CD4-positive, alpha-beta T cell treated with Interferon gamma for 1 hour (primary cell): ENCODE data around the gene TMEM236.
"Not testable (repeated sequence)": the region's sequence is repeated elsewhere in the genome, so short reads cannot be mapped to it uniquely, and the experiment has no call there.

ENCODE experiments used
- DNase-seq: peaks from one replicate; pipeline ENCODE4 v3.0.0-alpha.2; 2020

Gene TMEM236, protein sequence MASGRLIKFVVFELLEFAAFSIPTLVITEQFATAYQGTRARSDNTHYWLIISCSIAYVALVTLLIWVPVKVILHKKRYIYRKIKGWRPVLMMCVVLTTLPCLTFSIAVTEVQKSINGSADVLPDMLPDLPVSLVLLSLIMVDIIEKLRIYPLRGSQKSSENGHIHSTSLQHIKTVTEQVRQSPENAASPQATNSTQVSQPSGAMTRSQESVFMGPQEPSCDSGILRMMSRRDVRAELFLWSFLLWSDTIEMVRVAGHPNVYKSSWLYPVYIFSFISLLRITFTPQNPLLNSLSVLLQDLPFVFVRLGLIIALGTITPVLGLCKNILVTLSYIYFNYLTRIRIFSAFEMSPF

DNA sequence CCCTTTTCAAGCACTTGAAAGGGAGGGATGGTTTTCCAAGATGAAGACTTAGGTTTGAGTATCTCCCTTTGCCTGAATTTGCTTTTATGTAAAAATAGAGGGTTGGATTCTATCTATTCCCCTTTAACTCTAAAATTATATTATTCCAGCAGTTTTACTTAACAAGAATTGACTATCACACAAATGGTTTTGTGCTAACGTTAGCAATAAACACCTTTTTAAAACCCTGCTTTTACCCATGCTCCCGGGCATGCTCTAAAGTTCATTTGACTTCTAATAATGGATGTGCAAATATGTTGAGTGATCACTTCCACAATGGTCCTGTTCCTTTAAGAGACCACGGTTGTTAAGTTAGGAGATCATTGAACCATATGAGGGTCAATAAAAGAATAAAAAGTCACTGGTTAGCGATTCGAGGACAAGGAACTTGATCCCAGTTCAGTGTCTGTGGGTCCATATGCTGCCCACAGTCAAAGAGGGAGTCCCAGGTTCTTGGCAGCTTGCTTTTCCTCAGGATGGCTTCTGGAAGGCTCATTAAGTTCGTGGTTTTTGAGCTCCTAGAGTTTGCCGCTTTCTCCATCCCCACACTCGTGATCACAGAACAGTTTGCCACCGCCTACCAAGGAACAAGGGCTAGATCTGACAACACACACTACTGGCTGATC is at the start of gene TMEM236:
TSS of gene TMEM236 (plus strand) at position 421 of the 665 bp plus-strand sequence. CDS start at position 516, 95 bp downstream.
- DNase-seq = no peak

DNA sequence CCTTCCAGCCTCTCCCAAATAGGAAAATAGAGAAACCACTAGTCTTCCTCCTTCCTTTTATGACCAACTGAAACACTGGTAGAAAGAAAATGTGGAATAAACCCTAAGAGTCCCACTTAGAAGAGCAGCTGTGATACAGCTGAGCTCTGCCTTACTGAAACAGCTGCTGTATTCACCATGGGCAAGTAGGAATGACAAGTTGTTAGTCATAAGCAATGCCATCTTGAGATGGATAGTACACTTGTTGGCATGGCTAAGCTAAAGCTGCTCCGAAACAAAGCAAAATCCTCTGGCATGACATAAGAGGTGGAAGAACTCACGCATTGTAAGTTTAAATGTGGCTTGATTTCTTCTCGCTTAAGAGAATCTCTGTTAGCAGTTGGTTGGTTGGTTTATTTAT is 48.3 kb upstream of the TMEM236 start:
- no peak for DNase-seq

DNA sequence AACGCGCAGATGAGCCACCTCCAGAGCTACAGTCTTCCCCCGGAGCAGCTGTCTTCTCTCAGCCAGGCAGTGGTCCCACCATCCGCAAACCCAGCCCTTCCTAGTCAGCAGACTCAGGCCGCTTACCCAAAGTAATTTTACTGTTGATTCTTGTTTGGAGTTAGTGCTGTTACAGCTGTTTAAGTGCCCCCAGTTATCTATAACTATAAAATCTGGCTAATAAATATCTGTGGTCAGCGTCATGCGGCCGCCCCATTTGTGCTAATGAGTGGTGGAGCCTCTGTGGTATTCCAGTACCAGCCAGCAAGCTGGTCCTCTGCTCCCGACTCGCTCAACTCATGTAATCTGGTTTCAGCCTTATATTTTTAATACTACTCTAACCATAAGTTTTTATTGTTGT is 43.2 kb upstream of the TMEM236 start:
- DNase-seq = no peak

DNA sequence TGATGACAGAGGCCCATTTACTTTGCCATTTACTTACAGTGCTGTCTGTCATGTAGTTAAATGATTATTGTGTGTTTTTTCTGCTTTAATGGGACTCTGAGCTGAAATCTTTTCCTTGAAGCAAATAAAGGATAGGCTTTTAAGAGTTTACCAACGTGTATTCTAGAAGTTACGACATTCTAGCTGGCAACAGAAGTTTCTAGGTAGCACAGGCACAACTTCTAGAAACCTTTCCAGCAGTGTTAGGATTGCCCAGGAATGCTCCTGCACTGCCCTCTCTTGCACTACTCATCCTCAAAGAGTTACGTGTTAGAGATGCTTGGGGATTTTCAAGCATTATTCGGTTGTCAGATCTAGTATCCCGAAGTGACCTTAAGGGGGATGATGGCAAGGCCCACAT is 42.5 kb upstream of the TMEM236 start:
- no peak for DNase-seq

DNA sequence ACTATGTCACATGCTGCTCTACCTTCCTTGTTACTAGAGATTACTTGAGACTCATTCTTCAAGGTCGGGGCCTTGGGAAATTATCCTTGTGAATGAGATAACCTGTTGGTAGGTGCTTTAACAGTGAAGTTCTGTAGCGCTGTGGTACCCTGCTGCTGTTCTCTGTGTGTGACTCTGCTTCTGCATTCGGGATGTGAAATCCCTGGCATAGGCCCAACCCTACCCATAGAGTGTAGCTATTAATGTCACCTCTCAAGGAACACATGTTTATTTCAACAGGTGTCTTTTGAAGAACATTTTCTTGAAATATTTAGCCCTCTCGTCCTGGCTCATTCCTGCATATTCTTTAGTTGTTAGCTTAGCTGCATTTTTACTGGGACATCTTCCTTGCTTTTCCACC is 41.8 kb upstream of the TMEM236 start:
- DNase-seq = no peak

DNA sequence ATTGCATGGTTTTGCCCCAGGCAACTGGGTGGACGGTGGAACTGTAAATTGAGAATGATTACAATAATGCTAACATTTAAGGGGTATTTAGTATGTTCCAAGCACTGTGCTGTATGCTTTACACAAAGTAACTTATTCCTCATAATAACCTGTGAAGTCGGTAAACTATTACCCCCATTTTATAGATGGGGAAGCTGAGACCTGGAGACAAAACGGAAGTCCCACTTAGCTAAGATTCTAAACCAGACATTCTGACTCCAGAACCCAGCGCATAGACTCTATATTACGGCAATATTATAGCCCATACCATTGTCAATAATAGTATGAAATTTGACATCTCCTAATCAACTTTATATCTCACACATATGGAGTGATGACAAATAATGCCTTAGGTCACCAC is 39.9 kb upstream of the TMEM236 start:
- DNase-seq = no peak

DNA sequence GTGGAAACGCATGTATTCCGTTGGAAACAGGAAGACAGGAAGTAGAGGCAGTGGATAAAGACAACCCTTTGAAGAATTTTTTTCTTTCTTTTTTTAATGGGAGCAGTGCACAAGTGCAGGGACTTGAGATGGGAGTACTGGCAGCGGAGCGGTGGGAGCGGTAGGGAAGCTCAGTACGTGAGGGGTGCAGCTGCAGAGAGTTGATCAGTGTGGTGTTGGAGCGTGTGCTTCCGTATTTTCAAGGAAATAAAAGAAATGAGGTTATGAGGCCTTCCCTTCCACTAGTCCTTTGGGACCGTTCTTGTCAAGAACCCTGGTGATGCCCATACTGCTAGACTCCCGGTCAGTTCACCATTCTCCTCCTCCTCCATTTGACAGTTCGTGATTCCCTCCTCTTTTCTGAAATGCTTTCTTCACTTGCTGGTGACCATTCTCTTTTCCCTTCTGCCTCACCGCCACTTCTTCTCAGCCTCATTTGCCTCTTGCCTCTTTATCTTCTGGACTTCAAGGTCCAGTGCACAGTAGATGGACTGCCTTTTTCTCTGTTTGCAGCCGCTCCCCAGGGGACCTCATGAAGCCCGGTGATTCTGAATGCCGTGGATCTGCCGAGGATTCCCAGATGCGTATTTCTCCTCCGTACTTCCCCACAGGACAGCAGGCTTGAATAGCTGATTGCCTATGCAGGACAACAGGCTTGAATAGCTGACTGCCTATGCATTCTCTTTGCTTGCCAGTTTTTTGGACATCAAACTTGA is 39.1 kb upstream of the TMEM236 start:
- no peak for DNase-seq

DNA sequence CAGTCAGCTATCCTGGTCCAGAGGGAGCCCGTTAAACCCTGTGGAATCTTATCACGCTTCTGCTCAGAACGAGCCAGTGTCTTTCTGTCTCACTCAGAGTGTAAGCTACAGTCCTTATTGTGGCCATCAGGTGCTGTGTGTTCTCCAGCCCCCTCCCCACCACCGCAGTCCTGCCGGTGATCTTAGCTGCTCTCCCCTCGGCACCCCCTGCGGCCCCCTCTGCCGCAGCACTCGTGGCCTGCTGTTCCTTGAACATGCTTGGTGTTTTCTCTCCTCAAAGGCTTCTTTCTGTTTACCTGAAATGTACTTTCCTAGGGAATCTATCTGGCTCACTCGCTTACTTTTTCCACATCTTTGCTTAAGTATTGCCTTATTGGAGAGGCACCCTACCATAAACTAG is 38.2 kb upstream of the TMEM236 start:
- DNase-seq = no peak

DNA sequence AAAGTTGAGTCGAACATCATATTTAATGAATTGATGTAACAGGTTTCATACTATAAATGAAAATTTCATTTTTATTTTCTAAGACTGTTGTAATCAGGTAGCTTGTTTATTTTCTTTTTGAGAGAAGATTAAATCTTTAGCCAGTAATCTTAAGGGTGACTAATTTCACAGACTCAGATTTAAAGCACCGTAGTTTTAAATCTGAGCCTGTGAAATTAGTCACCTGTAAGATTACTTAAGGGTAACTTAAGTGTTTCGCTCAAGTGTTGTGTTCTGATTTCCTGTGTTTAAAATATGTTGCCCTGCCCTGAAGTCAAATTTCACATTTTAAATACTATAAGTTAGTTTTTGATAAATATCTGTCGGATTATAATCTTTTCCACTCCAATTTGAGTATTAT is 35.8 kb upstream of the TMEM236 start:
- no peak for DNase-seq

DNA sequence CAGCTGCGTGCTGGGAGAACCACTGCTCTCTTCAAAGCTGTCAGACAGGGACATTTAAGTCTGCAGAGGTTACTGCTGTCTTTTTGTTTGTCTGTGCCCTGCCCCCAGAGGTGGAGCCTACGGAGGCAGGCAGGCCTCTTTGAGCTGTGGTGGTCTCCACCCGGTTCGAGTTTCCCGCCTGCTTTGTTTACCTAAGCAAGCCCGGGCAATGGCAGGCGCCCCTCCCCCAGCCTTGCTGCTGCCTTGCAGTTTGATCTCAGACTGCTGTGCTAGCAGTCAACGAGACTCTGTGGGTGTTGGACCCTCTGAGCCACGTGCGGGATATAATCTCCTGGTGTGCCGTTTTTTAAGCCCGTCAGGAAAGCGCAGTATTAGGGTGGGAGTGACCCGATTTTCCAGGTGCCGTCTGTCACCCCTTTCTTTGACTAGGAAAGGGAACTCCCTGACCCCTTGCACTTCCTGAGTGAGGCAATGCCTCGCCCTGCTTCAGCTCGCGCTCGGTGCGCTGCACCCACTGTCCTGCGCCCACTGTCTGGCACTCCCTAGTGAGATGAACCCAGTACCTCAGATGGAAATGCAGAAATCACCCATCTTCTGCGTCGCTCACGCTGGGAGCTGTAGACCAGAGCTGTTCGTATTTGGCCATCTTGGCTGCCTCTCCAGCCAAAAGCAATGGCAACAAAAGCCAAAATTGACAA is 29.5 kb upstream of the TMEM236 start:
- not testable (repeated sequence) for DNase-seq

DNA sequence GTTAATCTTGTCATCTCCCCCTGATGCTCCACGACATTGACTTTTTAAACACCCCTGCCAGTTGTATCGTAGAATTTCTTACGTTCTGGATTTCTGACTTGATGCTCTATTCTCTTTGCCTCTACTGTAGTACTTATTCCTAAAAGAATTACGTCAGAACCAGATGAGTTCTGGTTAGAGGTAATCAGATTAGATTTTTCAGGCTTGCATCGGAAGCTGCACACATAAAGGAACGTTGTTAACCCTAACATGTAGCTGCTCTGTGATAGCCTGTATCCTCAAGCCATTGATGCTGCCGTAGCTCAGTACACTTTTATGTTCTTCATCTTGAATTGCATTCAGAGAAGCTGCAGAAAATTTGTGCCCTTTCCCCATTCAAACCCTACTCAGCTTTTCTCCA is 26.3 kb upstream of the TMEM236 start:
- no peak for DNase-seq

DNA sequence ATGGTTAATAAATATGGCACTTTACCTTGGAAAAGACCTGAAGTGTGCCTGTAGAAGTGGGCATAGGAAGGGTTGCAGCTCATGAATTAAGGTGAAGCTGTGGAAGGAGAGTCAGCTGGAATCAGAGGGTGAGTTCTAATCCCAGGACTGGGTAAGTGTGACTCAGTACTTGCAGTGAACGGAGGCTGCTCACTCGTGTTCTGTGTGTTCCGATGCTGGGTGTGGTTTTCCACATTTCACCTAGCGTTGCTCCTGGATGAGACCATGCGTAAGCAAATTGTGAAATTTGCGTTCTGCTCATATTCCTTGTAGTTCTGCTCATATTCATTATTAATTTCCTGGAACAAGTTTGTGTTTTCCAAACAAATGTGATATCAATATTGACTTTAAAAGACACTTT is 22.4 kb upstream of the TMEM236 start:
- DNase-seq = no peak

DNA sequence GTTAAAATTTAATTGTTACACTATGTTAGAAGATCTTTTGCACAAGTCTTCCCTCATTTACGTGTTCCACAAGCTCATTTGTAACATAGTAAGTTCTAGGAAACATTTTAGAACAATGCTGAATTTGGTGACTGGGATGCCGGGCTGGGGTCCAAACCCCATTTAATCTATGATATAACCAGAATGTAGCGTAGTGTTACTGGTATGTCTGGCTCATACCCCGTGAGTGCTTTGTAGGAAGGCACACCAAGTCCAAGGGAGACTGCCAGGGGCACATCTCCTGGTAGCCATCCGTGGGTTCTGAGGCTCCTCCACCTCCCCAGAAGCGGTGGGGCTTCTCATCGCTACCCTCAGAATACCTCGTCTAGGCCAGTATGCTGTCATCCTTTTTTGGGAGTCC is 21.3 kb upstream of the TMEM236 start:
- no peak for DNase-seq

DNA sequence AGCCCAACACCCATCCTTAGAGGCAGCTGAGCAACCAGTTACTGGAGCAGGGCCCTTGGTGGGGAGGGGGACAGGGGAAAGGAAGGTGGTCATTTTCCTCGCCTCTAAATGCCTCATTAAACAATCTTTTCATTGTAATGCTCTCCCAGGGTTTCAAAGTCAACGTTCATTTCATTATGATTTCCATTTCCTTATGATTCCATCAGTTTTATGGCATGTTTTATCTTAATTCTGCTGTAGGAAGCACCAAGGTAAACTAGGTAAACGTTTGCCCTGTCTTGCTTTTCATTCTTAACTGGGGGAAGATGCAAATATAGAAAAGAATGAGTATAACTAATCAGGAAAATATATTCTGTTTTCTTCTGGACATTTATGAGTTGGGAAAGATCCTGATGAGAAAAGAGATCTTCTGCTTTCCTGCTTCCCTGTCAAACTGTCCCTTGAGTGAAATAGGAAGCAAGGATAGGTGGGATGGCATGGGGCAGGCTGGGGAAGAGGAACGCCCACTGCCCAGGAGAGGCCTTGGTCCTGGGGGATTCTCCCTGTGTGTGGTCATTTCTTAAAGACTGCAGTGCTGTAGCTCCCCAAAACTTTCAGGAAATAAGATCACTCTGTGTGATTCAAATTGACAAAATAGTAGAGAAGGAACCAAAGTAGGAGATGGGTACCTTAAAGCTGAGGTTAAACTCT is 20.5 kb upstream of the TMEM236 start:
- no peak for DNase-seq

DNA sequence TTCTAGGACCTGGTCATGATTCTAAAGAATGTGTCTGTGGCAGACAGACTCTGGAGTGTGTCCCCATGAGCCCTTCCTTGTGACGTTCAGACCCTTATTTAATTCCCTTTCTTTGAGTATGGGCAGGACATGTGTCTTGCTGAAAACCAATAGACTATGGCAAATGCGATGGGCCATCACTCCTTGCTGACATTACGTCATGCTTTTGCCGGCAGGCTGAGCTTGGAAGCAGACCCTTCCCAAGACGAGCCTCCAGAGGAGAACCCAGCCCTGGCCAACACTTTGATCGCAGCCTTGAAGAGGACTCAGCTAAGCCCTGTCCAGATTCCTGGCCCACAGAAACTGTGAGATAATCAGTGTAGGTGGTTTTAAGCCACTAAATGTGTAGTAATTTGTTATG is 18.4 kb upstream of the TMEM236 start:
- DNase-seq = no peak

DNA sequence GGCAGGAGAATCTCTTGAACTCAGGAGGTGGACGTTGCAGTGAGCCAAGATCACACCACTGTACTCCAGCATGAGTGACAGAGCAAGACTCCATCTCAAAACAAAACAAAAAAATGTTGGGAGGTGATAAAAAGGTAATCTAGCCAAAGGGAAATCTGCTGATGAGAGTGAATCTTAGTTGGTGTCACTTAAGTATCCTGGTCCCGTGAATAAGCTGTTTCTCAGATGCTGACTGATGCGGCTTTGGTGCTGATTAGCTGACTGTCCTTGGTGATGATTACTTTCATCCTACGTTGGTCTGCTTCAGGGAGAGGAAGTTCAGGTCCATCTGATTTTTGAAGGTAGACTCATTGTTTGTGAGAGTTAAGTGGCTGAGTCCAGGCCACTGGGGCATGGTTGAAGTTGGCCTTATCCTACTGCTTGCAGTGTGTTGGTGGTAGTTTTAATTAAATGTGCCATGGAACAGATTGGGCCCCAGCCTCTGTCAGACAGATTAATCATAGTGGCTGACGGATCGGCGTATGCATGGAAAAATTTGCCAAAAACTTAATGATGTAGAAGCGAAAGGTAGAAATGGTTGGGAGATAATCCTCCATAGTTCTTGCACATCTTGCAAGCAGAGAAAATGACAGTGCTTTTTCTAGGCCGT is 17.4 kb upstream of the TMEM236 start:
- no peak for DNase-seq

DNA sequence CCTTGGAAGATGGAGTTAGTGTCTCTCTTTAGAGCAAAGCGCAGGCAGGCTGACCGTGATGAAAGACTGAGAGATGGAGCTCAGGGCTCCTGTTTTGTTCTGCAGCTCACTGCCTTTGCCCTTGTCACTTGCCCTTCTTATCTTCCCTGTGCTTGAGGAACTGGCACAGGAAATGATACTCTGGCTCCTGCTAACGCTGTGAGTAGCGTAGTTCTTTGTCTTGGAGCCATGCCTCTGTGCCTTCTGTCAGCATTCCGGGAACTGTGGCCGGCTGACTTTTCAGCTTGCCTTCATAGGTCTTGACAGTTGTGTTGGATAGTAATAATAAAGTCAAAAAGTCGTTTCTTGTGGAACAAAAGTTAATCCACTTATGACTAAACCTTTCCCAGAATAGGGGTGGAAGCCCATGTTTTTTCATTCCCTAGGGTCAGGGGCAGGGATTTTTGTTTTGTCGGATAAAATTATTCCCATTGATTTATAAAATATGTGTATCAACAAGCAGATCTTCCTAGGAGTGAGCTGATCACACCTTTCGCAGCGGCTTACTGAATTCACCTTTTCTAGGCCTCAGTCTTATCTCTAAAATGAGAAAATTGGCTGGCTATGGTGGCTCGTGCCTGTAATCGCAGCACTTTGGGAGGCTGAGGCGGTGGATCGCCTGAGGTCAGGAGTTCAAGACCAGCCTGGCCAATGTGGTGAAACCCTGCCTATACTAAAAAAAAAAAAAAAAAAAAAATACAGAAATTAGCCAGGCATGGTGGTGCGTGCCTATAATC is 16.6 kb upstream of the TMEM236 start:
- no peak for DNase-seq

DNA sequence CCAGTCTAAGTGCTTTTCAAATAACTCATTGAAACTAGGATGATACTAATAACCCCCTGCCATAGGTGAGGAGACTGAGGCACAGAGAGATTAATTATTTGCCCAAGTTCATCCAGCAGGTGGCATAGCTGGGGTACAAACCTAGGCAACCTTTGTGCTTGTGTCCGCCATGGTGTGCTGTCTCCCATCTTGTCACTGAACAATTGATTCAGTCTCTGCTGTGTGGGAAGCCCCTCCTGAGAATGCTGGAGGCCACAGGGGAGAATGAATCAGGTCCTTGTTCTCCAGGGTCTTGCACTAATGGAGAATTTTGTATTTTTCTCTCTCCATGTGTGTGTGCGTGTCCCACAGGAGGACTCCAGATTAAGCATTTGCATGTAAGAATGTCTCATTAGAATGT is 15.8 kb upstream of the TMEM236 start:
- no peak for DNase-seq

DNA sequence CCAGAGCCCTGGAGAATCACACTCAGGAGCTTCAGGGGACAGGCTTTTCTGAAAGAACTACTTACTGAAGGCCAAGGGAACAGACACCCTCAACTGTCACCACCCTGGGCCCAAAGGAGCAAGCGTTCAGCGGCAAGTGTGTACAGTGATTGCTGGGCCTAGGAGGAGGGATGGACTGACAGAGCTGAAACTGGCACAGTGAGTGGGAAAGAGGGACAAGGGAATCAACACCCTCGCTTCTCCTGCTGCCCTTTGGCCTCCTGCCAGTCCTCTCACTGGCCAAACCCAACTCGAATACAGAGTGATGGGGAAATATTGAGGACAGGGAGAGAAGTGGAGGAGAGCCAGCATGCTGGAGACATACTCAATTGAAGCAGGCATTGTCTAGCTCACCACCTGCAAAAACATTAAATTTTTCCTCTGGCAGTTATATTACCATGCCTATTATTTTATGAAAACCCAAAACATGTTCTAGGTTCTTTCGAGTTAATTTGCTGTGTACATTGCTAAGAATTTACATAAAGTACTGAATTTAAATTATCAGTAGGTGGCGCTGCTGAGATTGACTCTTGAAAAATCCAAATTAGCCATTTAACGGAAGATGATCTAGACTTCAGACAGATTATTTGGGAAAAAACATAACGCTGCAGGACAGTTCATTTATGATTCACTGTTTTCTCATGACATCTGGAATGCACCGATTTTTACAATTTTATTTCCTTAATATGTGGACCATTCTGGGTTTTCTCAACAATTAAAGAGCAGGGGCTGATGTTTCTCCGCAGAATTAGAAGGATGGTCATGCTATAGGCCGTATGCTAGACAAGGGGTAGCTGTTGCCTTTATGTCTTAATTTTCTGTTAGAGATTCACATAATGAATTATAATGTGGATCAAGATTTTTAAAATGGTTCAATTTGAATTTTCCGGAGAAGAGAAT is 14.7 kb upstream of the TMEM236 start:
- DNase-seq = no peak

DNA sequence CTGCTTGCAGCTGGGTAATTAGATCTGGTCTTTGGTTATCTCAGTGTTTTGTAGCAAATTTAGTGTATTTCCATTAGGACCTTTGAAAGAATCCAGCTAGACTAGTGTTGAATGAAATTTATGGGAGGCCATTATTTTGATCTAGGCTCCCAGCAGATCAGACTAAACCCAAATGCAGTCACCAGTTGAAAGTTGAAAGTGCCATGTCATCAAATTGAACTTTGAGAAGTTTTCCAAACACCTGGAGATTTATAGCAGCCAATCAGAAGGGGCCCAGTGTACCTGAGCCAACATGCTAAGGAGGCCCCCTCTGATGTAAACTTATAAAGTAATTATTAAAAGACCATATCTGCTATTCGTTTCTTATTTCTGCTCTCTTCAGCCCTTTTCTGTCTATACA is 11.3 kb upstream of the TMEM236 start:
- DNase-seq = no peak
